Measurements from ENCODE around the gene RAB44. TPM values are rescaled to one million over a fixed set of nuclear protein-coding genes. Genes with fewer than 3 reads are reported as not detected.

The RAB44 gene
- total and polyA plus RNA-seq, 8 donors = 0.04 to 0.14 (median 0.09) TPM; not detected in 1

GRCh38 chr6:36678488-36679042, 19.1 kb upstream of the RAB44 start, which contains the start of gene CDKN1A:
Gene CDKN1A, plus strand, starts transcription at chr6:36678714. Its CDS starts 5,388 bp downstream, at chr6:36684102.
- intact Hi-C loops (cut with DNase I) = no loop called here
- ATAC-seq = peak; percentile 69 to 79 (median 74)
- TF ChIP-seq, protein P1, sequence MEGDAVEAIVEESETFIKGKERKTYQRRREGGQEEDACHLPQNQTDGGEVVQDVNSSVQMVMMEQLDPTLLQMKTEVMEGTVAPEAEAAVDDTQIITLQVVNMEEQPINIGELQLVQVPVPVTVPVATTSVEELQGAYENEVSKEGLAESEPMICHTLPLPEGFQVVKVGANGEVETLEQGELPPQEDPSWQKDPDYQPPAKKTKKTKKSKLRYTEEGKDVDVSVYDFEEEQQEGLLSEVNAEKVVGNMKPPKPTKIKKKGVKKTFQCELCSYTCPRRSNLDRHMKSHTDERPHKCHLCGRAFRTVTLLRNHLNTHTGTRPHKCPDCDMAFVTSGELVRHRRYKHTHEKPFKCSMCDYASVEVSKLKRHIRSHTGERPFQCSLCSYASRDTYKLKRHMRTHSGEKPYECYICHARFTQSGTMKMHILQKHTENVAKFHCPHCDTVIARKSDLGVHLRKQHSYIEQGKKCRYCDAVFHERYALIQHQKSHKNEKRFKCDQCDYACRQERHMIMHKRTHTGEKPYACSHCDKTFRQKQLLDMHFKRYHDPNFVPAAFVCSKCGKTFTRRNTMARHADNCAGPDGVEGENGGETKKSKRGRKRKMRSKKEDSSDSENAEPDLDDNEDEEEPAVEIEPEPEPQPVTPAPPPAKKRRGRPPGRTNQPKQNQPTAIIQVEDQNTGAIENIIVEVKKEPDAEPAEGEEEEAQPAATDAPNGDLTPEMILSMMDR (IDR thresholded peaks at IDR 0.05) = no peak
- DNase-seq = peak; percentile 91 to 98 (median 97)
- no peak for FAIRE-seq
- Histone ChIP-seq H3K9me3 (no peaks in the 10 kb centered on the region), H3K36me3 (peaks cover 0 to 4% (median 0%) of the 10 kb centered on the region in 3 donors), H3K27ac (peak within 1 kb of the TSS; percentile 90 to 97 (median 95)), H3K4me1 (peaks cover 11 to 36% (median 35%) of the 10 kb centered on the region in 3 donors), H3K27me3 (no peaks in the 10 kb centered on the region), H3K4me3 (peak within 1 kb of the TSS; percentile 46 to 85 (median 79))
- WGBS, 2 donors = 1% methylated on average over 52 to 63 of the region's 63 CpGs

DNA sequence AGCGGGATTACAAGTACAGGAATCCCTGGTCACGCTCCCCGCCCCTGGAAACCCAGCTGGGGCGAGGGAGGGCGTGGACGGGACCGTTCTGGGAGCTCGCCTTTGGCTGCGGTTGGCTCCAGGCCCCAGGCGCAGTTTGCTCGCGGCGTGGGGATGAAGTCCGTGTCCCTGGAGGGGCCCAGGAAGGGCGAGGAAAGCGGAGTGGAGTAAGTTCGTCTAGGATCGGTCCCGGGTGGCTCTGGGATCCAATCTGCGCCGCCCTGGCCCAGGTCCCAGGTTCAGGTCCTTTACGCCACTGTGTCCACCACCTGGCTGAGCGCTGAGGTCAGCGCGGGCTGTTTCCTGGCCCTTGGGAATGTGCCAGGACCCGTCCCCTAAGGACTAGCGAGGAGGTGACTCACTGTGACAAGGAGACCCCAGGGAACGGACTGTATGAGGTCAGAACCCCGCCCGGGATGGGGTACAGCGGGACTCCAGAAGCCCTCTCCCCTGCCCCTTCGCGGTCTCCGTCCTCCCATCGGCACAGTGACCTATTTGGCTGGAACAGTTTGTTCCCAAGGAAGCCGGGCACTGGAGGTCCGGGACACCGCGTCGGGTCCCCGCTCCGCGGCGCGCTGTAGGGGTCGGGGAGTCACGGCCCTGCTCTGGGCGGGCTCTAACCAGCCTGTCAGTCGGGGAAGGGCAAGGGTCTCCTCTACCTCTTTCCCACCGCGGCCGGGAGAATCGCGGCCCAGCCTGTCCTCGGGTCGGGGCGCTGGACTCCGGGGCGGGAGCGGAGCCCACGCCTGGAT, 18.4 kb upstream of the RAB44 start:
- Histone ChIP-seq H3K4me1 (peaks cover 13 to 42% (median 39%) of the 10 kb centered on the region in 3 donors), H3K27me3 (no peaks in the 10 kb centered on the region), H3K27ac (peak overlapping the region; percentile 90 to 97 (median 95)), H3K4me3 (peak overlapping the region; percentile 46 to 85 (median 79)), H3K36me3 (peaks cover 0 to 10% (median 4%) of the 10 kb centered on the region in 3 donors), H3K9me3 (no peaks in the 10 kb centered on the region)
- ATAC-seq (peak; percentile 23 to 44 (median 37)), FAIRE-seq (no peak), DNase-seq (peak; percentile 79 to 94 (median 86))
- intact Hi-C loops (cut with DNase I) = no loop called here
- TF ChIP-seq, protein P1 (IDR thresholded peaks at IDR 0.05) = no peak
- WGBS, 2 donors = 0 to 1% methylated on average over 61 of the region's 61 CpGs

DNA sequence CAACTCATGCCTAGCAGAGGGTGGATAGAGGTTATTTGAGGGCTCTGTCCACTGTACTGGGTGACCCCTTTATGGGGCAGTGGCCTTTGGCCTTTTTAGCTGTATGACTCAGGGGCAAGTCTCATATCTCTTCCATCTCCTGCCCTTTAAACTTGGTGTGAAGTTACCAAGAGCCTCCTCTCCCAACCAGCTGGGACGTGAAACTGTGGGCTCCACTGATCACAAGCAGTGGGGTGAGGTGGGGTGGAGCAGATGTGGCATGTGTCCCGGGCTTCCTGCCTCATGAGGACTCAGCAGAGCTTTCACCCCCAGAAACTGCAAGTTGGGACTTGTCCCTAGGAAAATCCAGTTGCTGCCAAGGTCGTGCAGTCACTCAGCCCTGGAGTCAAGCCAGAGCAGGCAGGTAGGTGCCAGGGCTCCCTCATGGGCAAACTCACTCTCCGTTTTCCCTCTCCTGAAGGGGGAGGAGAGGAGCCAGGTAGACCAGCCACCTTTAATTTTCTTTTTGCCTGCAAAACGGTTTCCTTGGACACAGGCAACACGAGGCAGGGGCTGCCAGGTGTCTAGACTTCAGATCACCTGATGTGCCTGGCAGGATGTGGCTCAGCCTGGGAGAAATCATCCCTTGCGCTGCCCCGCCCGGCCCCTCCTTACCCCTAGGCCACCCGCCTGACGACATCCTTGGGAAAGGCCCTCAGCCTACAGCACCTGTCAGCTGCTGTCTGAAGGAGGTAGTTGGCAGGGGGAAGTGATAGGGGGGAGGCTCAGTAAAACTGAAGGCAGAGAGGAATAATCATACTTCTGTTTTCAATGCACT, 15.1 kb upstream of the RAB44 start:
- intact Hi-C loops (cut with DNase I) = loop anchor here in 2 of 3 donors (5.0 kb wide), 1 partner anchor 60 kb away; no protein-coding TSS in a partner anchor
- H3K27me3 ChIP-seq = no peaks in the 10 kb centered on the region
- H3K9me3 ChIP-seq = no peaks in the 10 kb centered on the region
- TF ChIP-seq, protein P1 (IDR thresholded peaks at IDR 0.05) = no peak
- peak overlapping the region; percentile 33 to 97 (median 77) for H3K27ac ChIP-seq
- FAIRE-seq = no peak
- WGBS, 2 donors = 12 to 14% methylated on average over 11 of the region's 11 CpGs
- H3K36me3 ChIP-seq = peaks cover 7 to 42% (median 30%) of the 10 kb centered on the region in 3 donors
- H3K4me1 ChIP-seq = peaks cover 13 to 33% (median 24%) of the 10 kb centered on the region in 3 donors
- peak overlapping the region in 2 of 4 donors; percentile 76 to 82 for H3K4me3 ChIP-seq
- peak; percentile 84 to 95 (median 93) for DNase-seq
- ATAC-seq = peak; percentile 8 to 46 (median 34)

DNA sequence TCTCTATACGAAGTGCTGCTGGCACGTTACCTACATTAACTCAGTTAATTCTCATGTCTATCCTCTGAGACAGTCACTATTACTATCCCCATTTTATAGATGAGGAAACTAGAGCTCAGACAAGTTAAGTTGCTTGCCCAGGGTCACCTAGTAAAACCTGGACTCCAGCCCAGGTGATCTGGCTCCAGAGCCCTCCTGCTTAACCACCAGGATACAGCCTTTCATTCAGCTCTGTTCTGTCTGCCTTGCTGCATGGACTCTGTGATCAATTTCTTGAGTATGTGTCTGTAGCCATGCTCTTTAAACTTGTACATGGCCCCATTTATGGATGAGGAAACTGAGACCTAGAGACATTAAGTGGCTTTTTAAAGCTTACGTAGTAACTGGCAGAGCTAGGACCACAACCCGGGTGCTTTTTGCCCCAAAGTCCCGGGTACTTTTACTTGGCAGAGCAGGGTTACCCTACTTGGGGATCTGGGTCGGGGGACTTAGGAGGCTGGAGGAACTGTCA, 14.4 kb upstream of the RAB44 start:
- DNase-seq (peak in 5 of 6 donors; percentile 40 to 69 (median 62)), ATAC-seq (peak in 1 of 4 donors; percentile 5), FAIRE-seq (no peak)
- H3K36me3 ChIP-seq = peaks cover 7 to 42% (median 30%) of the 10 kb centered on the region in 3 donors
- intact Hi-C loops (cut with DNase I) = loop anchor here in 2 of 3 donors (5.0 kb wide), 1 partner anchor 61 kb away; no protein-coding TSS in a partner anchor
- H3K27ac ChIP-seq = peak overlapping the region; percentile 33 to 97 (median 77)
- TF ChIP-seq, protein P1 (IDR thresholded peaks at IDR 0.05) = no peak
- H3K4me1 ChIP-seq = peaks cover 6 to 26% (median 19%) of the 10 kb centered on the region in 3 donors
- H3K27me3 ChIP-seq = no peaks in the 10 kb centered on the region
- H3K9me3 ChIP-seq = no peaks in the 10 kb centered on the region
- 41 to 46% methylated on average over 6 of the region's 6 CpGs for WGBS, 2 donors
- H3K4me3 ChIP-seq = peak overlapping the region in 2 of 4 donors; percentile 7 to 82

Measured in pancreas (tissue), 10 donors.